Mammary epithelial cell (primary cell): ENCODE data around the gene KHSRP.

ENCODE experiments used
- EZH2 ChIP-seq: IDR thresholded peaks from 2 replicates; pipeline ENCODE4 v1.6.1; 2012; ENCODE audit warnings: low read length, inconsistent platforms, borderline replicate concordance
- TF ChIP-seq, protein P1 (sequence below), 2 donors: IDR thresholded peaks in 1 of 2; conservative IDR thresholded peaks in 1 of 2; 2 replicates each; pipeline ENCODE4 v1.5.1; 2011 to 2012; ENCODE audit warnings: inconsistent platforms in 2 of 2, low read length in 2 of 2, mild to moderate bottlenecking in 2 of 2, control low read depth in 1 of 2, low read depth in 1 of 2; ENCODE audit not compliant: insufficient read depth in 1 of 2; ENCODE audit errors: extremely low read depth in 1 of 2

DNA sequence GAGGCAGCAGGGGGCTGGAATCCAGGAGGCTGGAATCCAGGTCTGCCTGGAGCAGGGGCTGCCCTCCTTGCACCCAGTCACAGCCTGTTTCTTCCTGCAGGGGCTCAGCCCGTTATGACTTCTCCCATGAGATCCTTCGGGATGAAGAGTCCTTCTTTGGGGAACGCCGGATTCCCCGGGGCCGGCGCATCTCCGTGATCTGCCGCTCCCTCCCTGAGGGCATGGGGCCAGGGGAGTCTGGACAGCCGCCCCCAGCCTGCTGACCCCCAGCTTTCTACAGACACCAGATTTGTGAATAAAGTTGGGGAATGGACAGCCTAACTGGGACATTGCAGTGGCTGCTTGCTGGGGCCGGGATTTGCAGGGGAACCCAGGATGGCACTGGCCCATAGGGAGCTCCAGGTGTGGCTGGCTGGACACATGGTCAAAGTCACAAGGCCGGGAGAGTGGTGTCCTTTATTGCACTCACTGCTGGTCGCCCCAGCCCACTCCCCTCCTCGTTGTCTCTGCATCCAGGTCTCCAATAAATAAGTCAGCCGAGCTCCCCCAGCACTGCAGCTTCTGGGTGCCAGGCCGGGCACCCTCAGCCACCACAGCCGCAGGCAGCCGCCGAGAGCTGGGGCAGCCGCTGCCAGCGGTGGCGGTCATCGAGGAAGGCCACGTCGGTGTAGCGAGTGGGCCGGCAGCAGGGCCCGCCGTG lies 49.8 kb downstream of the KHSRP start:
- TF ChIP-seq, protein P1, sequence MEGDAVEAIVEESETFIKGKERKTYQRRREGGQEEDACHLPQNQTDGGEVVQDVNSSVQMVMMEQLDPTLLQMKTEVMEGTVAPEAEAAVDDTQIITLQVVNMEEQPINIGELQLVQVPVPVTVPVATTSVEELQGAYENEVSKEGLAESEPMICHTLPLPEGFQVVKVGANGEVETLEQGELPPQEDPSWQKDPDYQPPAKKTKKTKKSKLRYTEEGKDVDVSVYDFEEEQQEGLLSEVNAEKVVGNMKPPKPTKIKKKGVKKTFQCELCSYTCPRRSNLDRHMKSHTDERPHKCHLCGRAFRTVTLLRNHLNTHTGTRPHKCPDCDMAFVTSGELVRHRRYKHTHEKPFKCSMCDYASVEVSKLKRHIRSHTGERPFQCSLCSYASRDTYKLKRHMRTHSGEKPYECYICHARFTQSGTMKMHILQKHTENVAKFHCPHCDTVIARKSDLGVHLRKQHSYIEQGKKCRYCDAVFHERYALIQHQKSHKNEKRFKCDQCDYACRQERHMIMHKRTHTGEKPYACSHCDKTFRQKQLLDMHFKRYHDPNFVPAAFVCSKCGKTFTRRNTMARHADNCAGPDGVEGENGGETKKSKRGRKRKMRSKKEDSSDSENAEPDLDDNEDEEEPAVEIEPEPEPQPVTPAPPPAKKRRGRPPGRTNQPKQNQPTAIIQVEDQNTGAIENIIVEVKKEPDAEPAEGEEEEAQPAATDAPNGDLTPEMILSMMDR (conservative IDR thresholded peaks at IDR 0.05 in 1 of 2, IDR thresholded peaks at IDR 0.05 in 1 of 2; ENCODE audit: extremely low read depth in 1 of 2, insufficient read depth in 1 of 2, low read depth in 1 of 2, low read length in 2 of 2) = no peak
- TF ChIP-seq EZH2 = no peak
